ENCODE data around the gene SLA2. TPM values are rescaled to one million over a fixed set of nuclear protein-coding genes. Genes with fewer than 3 reads are reported as not detected.
A peak's percentile ranks its signal among the peaks of the same experiment; 100 is the strongest.

SLA2 gene
- polyA plus RNA-seq, 1 of the 3 experiments (the other 2 are of a cell fraction): not detected

DNA sequence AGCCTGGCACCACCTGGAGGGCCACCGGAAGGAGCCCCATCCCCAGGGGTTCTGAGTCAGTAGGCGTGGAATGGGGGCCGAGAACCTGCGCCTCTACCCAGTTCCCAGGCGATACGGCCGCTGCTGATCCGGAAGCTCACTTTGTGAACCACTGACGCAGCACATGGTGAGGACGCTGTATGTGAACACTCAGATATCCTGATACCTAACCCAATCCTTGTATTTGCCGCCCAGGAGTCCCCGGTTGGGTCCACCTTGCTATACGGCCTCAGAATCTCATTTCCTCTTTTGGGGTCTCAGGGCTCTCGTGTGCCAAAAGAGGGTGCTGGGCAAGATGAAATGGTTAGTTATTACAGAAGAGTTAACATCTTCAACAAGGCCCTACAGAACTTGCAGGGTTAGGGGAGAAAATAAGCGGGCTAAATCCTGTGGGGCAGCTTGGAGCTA lies 41.0 kb downstream of the SLA2 start:
- H3F3A ChIP-seq (replicated peaks; ENCODE audit: insufficient read depth): no peaks in the 10 kb centered on the region
- POLR2A ChIA-PET: interaction anchor here (0.7 to 1.4 kb wide), 7 partner anchors 18 to 150 kb away, joined by 3 to 6 read pairs (median 3); partner anchors contain the start of gene NDRG3
- peaks cover 10 to 22% of the 10 kb centered on the region in 2 experiments for H3K36me3 ChIP-seq (replicated peaks in 1 of 2; ENCODE audit: control insufficient read depth in 1 of 2, insufficient read depth in 2 of 2, low read length in 1 of 2)
- H3K27ac ChIP-seq (ENCODE audit: low read depth in 2 of 2, low read length in 1 of 2): peak overlapping the region; percentile 56 to 64
- H3K9ac ChIP-seq: peak overlapping the region; percentile 57
- no peaks in the 10 kb centered on the region for H3K9me3 ChIP-seq
- TF ChIP-seq, protein P1, sequence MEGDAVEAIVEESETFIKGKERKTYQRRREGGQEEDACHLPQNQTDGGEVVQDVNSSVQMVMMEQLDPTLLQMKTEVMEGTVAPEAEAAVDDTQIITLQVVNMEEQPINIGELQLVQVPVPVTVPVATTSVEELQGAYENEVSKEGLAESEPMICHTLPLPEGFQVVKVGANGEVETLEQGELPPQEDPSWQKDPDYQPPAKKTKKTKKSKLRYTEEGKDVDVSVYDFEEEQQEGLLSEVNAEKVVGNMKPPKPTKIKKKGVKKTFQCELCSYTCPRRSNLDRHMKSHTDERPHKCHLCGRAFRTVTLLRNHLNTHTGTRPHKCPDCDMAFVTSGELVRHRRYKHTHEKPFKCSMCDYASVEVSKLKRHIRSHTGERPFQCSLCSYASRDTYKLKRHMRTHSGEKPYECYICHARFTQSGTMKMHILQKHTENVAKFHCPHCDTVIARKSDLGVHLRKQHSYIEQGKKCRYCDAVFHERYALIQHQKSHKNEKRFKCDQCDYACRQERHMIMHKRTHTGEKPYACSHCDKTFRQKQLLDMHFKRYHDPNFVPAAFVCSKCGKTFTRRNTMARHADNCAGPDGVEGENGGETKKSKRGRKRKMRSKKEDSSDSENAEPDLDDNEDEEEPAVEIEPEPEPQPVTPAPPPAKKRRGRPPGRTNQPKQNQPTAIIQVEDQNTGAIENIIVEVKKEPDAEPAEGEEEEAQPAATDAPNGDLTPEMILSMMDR (IDR thresholded peaks at IDR 0.05): no peak
- no peak for TF ChIP-seq EZH2phosphoT487 (IDR thresholded peaks at IDR 0.05; ENCODE audit: borderline replicate concordance, low read depth)
- TF ChIP-seq, protein P2, sequence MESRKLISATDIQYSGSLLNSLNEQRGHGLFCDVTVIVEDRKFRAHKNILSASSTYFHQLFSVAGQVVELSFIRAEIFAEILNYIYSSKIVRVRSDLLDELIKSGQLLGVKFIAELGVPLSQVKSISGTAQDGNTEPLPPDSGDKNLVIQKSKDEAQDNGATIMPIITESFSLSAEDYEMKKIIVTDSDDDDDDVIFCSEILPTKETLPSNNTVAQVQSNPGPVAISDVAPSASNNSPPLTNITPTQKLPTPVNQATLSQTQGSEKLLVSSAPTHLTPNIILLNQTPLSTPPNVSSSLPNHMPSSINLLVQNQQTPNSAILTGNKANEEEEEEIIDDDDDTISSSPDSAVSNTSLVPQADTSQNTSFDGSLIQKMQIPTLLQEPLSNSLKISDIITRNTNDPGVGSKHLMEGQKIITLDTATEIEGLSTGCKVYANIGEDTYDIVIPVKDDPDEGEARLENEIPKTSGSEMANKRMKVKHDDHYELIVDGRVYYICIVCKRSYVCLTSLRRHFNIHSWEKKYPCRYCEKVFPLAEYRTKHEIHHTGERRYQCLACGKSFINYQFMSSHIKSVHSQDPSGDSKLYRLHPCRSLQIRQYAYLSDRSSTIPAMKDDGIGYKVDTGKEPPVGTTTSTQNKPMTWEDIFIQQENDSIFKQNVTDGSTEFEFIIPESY (IDR thresholded peaks at IDR 0.05; ENCODE audit: borderline replicate concordance, low read depth): no peak
- peaks cover 4 to 12% of the 10 kb centered on the region in 2 experiments; a peak in 1 of 4 replicates for H3K4me1 ChIP-seq (ENCODE audit: control insufficient read depth in 1 of 2, insufficient read depth in 2 of 2, low read depth in 1 of 2, low read length in 1 of 2)
- H2AFZ ChIP-seq (ENCODE audit: low read depth): peak overlapping the region; percentile 99
- peak overlapping the region; percentile 85; the same call in 1 of the 2 replicates for H3K4me2 ChIP-seq
- H3K79me2 ChIP-seq (ENCODE audit: insufficient read depth): peaks cover 38% of the 10 kb centered on the region
- WGBS (ENCODE audit: low lambda C conversion rate): 52% methylated on average over 8 of the region's 15 CpGs
- CTCF ChIA-PET: interaction anchor here (0.6 to 3.9 kb wide), 29 partner anchors 8 to 1156 kb away, joined by 3 to 37 read pairs (median 4); partner anchors contain the start of genes DSN1, MYL9, NDRG3 and TGIF2
- H3K9me2 ChIP-seq: no peaks in the 10 kb centered on the region
- H3K27me3 ChIP-seq (ENCODE audit: insufficient read depth): no peaks in the 10 kb centered on the region
- peaks cover 18% of the 10 kb centered on the region; the same call in 1 of the 2 replicates for H4K20me1 ChIP-seq (ENCODE audit: insufficient read depth)
- peak overlapping the region; percentile 19 to 99; a peak in 3 of 4 replicates for H3K4me3 ChIP-seq (ENCODE audit: low read depth in 2 of 2, low read length in 1 of 2)
- peak; percentile 26 for DNase-seq

DNA sequence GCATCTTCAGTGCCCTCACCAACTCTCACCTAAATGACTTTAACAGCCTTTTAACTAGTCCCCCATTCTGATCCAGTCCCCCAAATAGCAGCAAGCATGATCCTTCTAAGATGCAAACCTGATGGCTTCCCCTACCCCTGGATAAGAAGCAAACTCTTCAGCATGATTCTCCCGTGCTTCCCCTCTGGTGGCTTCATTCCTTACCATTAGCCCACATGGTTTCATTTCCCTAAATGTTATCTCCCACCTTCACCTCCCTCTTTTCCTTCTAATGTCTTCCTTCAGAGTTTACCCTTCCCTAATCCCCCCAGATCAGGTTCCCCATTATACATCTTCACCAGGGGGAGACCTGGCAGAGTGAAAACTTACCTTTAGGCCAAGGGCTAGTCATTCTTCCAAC lies 44.5 kb downstream of the SLA2 start:
- no peak overlapping the region for H3K4me3 ChIP-seq (ENCODE audit: low read depth in 2 of 2, low read length in 1 of 2)
- peaks cover 3% of the 10 kb centered on the region; the same call in 1 of the 2 replicates for H4K20me1 ChIP-seq (ENCODE audit: insufficient read depth)
- no peaks in the 10 kb centered on the region for H3K36me3 ChIP-seq (replicated peaks in 1 of 2; ENCODE audit: control insufficient read depth in 1 of 2, insufficient read depth in 2 of 2, low read length in 1 of 2)
- H3K4me1 ChIP-seq (ENCODE audit: control insufficient read depth in 1 of 2, insufficient read depth in 2 of 2, low read depth in 1 of 2, low read length in 1 of 2): peaks cover 4 to 7% of the 10 kb centered on the region in 2 experiments; a peak in 1 of 4 replicates
- peaks cover 10% of the 10 kb centered on the region for H3K79me2 ChIP-seq (ENCODE audit: insufficient read depth)
- H3K9ac ChIP-seq: no peak overlapping the region
- POLR2A ChIA-PET: no interaction called here
- no peak overlapping the region for H3K27ac ChIP-seq (ENCODE audit: low read depth in 2 of 2, low read length in 1 of 2)
- WGBS (ENCODE audit: low lambda C conversion rate): 55% methylated on average over 1 of the region's 1 CpG
- no peak for DNase-seq
- H3K9me3 ChIP-seq: no peaks in the 10 kb centered on the region
- H3K9me2 ChIP-seq: no peaks in the 10 kb centered on the region
- H3K4me2 ChIP-seq: no peak overlapping the region
- no peak overlapping the region for H2AFZ ChIP-seq (ENCODE audit: low read depth)
- H3K27me3 ChIP-seq (ENCODE audit: insufficient read depth): no peaks in the 10 kb centered on the region
- CTCF ChIA-PET: interaction anchor here (1.2 kb wide), 1 partner anchor 9 kb away, joined by 3 read pairs; no protein-coding TSS in a partner anchor
- no peaks in the 10 kb centered on the region for H3F3A ChIP-seq (replicated peaks; ENCODE audit: insufficient read depth)
- TF ChIP-seq YY1 (IDR thresholded peaks at IDR 0.05; ENCODE audit: low read depth) (no peak), RFX5 (IDR thresholded peaks at IDR 0.05; ENCODE audit: low read length) (no peak)
- TF ChIP-seq, protein P2 (IDR thresholded peaks at IDR 0.05; ENCODE audit: borderline replicate concordance, low read depth): no peak
